ENCODE measurements around the gene TM2D1.
"Not testable (repeated sequence)": the region's sequence is repeated elsewhere in the genome, so short reads cannot be mapped to it uniquely, and the experiment has no call there.

TM2D1 gene

DNA sequence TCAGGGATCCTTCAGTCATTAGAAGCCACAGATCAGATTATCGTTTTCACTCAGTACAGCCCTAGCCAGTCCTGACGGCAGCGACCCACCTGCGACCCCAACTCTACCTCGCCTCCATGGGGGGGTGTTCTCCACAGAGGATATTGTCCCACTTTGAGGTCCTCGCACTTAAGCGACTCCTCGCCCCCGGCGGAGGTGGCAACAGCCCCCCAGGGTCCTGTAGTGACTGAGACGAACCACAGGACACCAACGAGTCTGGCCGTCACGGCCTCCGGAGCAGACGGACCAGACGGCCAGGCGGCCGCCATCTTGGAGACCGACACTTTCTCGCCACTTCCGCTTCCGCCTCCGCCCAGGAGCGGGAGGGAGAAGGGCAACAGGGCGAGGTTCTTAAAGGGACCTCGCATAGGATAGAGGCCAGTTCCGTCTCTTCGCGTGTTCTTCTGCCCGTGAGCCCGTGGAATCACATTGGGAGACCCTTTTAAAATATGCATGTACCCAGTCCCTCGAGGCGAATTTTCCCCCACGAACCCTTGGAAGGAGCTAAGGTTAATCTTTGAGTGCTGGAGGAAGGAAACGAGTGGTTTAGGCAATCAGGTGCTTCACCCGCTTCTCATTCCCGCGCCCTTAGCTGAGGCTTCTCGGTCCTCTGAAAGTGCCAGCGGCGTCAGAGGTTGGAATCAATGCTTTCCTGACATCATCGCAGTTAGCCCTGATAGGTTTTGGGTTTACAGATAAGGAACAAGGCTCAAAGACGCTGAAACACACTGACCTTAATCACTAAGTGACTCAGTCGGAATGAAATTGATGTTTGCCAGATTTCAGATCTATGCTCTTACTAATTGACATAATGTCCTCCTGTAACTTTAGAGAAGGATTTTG lies at the start of gene TM2D1:
Gene TM2D1 (minus strand): TSS at position 329 of the 882 bp plus-strand sequence. CDS start 21 bp downstream, at position 308.
- DNase-seq (ENCODE audit: low read depth): peak; percentile 83

DNA sequence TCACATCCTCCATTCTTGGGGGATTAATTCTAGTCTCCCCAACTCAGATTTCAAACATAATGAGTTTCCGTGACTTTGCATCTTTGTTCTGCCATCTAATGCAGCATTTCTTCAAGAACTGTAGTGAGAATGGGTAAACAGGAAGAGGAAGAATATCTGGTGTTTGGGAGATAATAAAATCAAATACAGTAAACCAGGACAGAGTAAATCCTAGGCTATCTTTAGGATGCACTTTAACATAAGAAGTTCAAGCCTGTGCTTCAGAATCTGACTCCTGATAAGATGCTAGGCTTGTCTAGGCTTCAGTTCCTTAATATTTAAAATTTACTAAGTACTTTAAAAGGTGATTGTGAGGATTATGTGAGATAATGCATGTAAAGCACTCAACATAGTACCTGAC lies 45.2 kb upstream of the TM2D1 start:
- DNase-seq (ENCODE audit: low read depth): no peak

DNA sequence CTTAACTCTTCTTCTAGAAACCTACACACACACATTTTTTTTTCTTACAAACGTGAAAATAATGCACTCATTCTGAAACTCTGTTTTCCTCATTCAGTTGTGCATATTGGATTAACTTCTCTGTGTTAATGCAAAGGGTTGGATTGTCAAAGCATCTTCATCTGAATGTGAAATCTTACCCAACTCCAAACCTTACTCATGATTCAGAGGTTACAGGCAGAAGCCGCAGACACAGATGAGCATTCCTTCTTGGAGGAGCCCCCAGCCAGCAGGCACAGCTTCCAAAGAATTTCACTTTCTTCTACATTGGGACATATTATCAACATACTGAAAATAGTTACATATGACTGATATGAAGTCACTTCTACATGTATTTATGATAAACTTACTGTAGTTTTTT lies 33.0 kb upstream of the TM2D1 start:
- DNase-seq (ENCODE audit: low read depth): no peak

DNA sequence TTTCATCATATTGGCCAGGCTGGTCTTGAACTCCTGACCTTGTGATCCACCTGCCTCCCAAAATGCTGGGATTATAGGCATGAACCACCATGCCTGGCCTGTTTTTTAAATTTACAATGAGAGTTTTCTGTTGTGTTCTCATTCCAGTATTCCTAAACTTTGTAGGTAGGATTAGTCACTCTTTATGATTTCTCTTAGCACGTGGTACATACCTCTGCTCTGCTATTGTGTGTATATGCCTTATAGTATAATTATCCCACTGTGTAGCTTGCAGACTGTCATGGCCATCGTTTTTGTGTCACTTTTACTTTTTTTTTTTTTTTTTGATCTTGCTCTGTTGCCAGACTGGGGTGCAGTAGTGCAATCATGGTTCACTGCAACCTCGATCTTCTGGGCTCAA lies 31.8 kb upstream of the TM2D1 start:
- DNase-seq (ENCODE audit: low read depth): no peak

DNA sequence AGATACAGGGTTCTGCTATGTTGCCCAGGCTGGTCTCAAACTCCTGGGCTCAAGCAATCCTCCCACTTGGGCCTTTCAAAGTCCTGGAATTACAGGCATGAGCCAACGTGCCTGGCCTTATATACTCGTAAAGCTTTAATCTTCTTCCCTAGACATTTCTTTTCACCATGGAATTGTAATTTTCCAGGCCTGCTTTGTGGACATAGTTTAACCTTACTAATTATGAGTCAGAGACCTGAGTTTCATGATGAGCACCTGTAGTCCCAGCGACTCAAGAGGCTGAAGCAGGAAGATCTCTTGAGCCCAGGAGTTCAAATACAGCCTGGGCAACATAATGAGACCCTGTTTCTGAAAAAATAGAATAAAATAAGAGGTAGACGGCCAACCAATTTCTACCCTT lies 29.6 kb upstream of the TM2D1 start:
- DNase-seq (ENCODE audit: low read depth): no peak

DNA sequence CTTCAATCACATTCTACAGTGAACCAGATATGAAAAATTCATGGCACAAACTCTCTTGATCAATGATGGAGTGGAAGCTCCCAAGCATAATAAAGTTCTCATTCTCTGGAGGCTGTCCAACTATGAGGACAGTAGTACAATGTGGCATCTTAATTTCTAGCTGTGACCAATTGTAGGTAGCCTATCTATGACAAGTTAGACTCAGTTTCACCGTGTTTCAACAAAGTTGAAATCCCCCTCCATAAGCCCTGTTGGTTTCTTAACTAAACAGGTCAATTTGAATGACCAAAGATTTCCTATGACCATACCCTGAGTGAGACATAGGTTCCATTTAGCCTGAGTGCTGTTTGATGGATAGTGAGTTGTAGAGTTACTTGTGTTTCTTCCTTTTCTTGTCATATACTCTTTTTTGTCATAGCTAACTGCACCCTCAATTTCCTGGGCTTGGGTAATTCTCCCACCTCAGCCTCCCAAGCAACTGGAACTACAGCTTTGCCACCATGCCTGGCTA lies 29.1 kb upstream of the TM2D1 start:
- no peak for DNase-seq (ENCODE audit: low read depth)

DNA sequence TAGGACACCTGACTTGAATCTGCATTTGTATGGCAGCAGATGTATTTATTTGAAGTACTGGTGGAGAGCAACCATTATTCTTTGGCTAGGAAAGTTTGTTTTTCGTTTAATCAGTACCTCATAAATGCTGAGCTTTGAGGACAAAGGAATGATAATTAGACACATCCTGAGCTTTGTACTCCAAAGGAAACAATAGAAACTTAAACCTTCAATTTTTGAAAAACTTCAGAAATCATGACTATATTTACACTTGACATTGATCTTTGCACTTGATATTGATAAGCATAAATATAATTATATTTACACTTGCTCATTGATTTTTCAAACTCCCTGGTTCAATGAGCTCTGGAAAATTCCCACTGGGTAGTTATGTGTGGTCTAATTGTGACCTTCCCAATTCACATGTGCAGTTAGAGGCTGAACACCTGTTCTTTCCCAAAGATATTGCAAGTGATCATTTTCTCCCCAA lies 28.0 kb upstream of the TM2D1 start:
- DNase-seq (ENCODE audit: low read depth): no peak

DNA sequence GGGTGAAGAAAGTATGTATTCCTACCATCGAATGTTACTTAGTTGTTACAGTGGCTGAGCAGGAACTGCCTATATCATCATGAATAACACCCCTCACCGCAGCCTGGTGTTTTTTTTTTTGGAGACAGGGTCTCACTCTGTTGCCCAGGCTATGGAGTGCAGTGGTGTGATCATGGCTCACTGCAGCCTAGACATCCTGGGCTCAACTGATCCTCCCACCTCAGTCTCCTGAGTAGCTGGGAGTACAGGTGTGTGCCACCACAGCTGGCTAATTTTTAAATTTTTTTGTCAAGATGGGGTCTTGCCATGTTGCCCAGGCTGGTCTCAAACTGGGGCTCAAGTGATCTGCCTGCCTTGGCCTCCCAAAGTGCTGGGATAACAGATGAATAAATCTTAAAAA lies 24.6 kb upstream of the TM2D1 start:
- no peak for DNase-seq (ENCODE audit: low read depth)

DNA sequence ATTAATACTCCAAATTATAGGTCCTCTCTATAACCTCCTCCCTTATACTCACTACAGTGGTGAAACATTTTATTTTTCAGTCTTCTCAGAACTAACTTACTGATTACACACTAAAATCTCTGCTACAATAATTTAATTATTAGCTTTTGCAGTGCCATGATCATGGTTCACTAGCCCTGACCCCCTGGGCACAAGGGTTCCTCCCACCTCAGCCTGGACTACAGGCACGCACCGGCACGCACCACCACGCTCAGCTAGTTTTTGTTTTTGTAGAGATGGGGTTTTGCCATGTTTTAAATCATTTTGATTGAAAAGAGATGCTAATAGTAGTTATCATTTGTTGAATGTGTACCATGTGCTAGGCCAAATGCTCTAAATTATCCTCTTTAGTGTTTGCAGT lies 23.6 kb upstream of the TM2D1 start:
- no peak for DNase-seq (ENCODE audit: low read depth)

DNA sequence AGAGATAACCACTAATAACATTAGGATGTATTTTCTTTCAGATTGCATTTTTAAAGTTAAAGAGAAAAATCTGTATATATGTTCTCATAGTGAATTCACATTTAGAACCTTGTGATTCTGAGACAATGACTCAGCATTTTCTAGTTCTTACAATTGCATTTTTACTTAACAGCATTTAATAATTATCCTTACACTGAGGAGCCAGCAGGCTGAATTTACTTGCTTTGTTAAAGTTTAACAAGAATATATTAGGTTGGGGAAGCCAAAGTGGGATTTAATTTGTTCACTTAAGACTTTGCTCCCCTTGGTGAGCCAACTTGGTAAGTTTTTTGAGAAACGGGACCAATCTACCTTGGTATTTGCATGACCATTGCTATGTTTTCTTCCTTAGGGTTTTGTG lies 21.9 kb upstream of the TM2D1 start:
- DNase-seq (ENCODE audit: low read depth): no peak

DNA sequence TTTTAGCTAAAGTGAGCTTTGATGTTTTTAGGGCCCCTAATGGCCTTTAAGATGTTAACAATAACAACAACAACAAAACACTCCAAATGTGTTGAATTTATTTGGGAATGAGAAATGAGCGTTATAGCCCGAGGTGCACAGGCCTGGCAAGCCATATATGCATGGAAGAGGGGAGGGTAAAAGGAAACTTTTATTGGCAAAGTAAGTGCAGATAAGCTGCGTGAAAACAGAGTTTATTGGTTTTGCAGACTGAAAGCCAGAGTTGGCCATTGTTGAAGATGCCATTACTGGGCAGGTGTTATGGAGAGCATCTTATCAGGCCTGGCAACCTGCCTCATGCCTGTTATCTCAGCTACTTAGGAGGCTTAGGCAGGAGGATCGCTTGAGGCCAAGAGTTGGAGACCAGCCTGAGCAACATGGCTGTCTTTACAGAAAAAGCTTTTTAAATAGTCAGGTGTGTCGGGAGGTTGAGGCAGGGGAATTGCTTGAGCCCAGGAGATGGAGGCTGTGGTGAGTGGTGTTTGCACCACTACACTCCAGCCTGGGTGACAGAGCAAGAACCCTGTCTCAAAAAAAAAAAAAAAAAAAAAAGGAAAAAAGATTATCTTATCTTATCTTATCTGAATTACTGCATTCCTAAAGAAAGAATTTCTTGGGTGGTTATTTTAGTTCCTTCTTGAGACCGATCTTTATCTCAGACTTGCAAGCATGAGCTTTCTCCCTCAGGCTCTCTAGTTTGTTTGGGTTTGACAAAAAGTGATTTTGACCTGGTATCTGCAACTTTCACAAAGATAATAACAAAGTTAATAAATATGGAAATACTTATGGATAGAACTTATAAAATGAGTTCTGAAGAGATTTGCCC lies 19.0 kb upstream of the TM2D1 start:
- DNase-seq (ENCODE audit: low read depth): no peak

DNA sequence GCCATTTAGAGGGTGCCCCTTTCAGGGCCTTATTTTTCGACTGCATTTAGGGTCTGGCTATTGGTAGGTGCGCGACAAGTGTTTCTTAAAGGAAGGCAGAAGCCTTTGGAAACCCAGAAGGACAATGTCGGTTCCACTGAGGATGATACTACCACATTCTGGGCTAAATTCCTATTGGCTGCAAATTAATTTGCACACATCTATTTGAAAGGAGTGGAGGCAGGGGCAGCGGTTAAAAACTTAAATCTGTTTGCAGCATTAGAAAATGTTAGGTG lies 18.4 kb upstream of the TM2D1 start:
- DNase-seq (ENCODE audit: low read depth): no peak

DNA sequence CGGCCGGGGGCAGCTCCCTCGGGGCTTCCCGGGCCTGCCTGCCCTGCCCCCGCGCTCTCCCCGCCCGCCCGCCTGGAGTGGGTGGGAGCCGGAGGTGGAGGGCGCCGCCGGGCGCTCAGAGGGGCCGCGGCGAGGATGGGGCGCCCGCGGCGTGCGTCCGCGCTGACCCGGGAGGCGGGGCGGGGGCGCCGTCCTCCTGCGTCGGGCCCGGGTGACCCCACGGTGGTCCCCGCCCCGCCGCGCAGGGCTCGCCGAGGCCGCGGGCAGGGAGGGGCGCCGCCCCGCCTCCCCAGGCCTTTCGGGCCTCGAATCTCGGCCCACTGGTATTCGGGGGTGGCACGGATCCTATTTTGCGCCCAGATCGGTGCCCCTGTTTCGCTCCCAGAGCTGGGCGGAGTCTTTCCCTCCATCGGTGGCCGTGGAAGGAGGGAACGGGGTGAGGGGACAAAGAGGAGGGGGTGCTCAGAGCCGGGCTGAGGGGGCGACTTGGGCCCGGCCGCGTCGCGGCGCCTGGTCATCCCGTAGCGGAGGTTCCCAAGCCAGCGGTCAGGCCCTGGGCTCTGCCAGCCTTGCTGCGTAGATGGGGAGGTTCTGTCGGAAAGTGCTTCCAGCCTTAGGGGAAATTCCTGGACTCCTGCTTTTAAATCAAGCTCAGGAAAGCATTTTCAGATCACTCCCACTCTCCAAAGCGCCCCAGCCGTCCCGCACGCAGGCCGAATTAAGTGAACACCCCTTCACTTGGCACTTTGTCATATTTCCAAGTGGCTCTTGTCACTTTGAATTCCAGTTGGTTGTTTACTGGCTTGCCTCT lies 17.9 kb upstream of the TM2D1 start:
- no peak for DNase-seq (ENCODE audit: low read depth)

DNA sequence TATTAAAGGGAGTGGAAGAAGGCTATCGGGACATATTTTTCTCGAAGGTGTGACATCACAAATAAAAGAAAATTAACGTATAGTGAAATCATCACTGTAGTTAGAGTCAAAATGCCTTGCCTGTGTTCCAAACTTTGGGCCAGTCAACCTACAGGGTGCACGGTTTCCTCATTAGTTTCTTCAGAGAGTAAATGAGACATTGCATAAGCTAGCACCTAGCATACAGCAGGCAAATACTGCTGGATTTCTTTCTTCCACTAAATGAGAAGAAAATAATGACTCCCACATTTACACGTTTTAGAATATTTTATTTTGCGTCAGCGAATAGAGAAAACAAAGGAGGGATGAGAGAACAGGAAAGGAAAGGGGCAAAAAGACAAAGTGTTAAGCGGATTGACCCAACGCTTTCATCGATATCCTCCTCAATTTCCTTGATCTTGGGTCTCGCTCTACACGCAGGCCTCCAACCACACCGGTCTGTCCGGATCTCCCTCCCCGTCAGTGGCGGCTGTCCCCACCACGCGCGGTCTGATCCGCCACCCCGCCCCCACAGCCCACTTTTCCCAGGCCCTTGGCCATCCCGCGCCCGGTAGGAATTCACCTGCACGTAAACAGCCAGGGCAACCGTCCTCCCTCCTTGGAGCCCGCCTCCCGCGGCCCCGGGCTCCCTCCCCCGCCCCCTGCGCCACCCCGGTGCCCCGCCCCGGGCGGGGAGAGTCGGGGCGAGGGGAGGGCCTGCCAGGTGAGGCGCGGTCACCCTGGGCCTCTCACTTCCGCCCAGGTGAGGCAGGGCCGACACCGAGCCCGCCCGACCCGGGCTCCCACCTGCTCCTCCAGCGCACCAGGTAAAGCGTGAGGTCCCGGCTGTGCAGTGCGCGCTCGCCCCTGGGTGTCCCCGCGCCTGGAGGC lies 17.0 kb upstream of the TM2D1 start, which contains the start of gene PATJ:
Gene PATJ (plus strand): TSS at position 770 of the 909 bp plus-strand sequence. CDS start 20,413 bp downstream, outside the sequence.
- peak; percentile 38 for DNase-seq (ENCODE audit: low read depth)

DNA sequence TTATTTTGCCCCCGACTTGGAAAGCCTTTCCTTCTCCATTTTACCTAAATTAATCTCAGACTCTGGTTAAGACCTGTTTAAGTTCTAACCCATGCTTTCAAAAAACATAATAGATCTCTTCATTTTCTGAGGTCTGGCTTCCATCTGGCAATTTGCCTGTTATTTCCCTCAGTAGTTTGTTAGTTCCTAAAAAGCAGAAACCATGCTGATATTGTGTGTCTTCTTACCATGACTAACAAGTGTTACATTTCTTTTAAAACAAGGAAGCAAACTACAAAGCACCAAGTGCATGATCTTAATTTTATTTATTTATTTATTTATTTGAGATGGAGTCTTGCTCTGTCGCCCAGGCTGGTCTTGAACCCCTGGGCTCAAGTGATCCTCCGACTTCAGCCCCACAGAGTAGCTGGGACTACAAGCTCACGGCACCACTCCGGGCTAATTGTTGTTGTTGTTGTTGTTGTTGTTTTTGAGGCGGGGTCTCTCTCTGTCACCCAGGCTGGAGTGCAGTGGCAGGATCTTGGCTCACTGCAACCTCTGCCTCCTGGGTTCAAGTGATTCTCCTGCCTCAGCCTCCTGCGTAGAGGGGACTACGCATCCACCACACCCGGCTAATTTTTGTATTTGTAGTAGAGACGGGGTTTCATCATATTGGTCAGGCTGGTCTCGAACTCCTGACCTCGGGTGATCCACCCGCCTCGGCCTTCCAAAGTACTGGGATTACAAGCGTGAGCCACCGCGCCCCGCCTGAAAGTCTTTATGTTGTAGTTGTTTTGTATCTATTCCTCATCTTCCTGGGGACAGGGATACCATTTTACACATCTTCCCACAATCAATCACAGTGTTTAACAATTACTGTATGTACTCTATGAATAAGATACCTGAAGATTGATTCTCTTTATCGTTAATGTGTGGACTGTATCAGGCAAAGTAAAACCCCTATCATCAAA lies 16.1 kb upstream of the TM2D1 start:
- DNase-seq (ENCODE audit: low read depth): no peak

DNA sequence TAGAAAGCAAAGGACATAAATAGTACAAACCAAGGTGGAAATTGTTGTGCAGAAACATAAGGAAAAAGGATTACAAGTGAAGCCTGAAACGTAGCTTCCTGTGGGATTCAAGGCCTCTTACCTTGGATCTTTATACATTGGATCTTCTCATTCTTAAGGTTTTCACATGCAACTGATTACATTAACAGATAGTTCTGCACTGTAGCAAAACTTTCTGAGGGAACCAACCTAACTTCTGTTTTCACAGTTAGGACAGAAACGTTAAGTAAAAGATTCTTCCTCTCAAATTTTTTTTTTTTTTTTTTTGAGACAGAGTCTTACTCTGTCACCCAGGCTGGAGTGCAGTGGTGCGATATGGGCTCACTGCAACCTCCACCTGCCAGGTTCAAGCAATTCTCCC lies 7.8 kb upstream of the TM2D1 start:
- no peak for DNase-seq (ENCODE audit: low read depth)

DNA sequence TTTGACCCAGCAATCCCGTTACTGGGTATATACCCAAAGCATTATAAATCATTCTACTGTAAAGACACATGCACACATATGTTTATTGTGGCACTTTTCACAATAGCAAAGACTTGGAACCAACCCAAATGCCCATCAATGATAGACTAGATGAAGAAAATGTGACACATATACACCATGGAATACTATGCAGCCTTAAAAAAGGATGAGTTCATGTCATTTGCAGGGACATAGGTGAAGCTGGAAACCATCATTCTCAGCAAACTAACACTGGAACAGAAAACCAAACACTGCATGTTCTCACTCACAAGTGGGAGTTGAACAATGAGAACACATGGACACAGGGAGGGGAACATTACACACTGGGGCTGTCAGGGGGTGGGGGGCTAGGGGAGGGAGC lies 5.7 kb upstream of the TM2D1 start:
- DNase-seq (ENCODE audit: low read depth): not testable (repeated sequence)

DNA sequence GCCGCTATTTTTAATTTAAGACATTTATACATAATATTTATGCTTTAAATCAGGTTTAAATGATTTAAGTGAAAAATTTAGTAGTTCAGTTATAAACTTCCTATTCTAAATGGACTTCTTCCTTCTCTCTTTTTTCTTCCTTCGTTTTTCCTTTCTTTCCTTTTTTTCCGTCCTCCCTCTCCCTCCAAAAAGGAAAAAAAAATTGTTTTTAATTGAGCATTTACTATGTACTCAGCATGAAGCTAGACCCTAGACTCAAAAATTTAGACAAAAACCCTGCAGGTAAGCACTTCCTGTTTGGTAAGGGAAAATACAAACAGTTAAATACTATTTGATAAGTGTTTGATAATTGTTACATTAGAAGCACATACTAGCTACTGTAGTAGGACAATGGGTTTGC lies 2.6 kb upstream of the TM2D1 start:
- DNase-seq (ENCODE audit: low read depth): no peak

DNA sequence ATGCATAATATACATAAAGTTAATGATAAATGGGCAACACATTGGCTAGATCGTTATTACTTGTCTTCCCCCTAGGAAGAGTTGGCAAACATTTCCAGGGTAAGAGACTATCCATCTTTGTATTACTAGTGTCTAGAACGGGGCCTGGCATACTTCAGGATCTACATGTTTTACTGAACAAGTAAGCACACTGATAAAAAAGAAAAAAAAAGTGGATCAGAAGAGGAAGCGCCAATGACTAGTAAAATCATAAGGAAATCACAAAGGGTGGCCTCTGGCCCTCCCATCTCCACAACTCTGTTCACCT lies 482 bp downstream of the TM2D1 start:
- DNase-seq (ENCODE audit: low read depth): no peak

Data from activated T-cell treated with anti-CD3 and anti-CD28 coated beads for 24 hours (primary cell).